ENCODE data around the gene SIRPA. TPM values are rescaled to one million over a fixed set of nuclear protein-coding genes. Genes with fewer than 3 reads are reported as not detected.

Gene SIRPA
- total RNA-seq, 1 experiment from 2014 or later, result 8.9 TPM

- TF ChIP-seq MXD4 (CRISPR knock-in tag; IDR thresholded peaks at IDR 0.05; ENCODE audit: borderline replicate concordance), result no peak
- TF ChIP-seq SP1 (CRISPR knock-in tag; conservative IDR thresholded peaks at IDR 0.05), result no peak
- no peak for TF ChIP-seq ZNF425 (CRISPR knock-in tag; conservative IDR thresholded peaks at IDR 0.05)
- no peak for TF ChIP-seq ZNF396 (CRISPR knock-in tag; IDR thresholded peaks at IDR 0.05; ENCODE audit: borderline replicate concordance)
Measured at GRCh38 chr20:1896484-1897258, 1.5 kb downstream of the SIRPA start (continued).

- DNase-seq (ENCODE audit: low spot score) (no peak), ATAC-seq (no peak)
- ChIA-PET POLR2A (no interaction called here), CTCF (no interaction called here)
- Mint-ChIP-seq H3K36me3 (no peaks in the 10 kb centered on the region), H3K27ac (no peak overlapping the region), H3K4me3 (no peak overlapping the region), H3K4me1 (peaks cover 56% of the 10 kb centered on the region), H3K9me3 (no peaks in the 10 kb centered on the region), H3K27me3 (ENCODE audit: low read depth) (peaks cover 44% of the 10 kb centered on the region)
- TF ChIP-seq RELA (CRISPR knock-in tag; IDR thresholded peaks at IDR 0.05; ENCODE audit: borderline replicate concordance) (no peak), JUN (CRISPR knock-in tag; IDR thresholded peaks at IDR 0.05) (no peak), USF1 (CRISPR knock-in tag; IDR thresholded peaks at IDR 0.05) (peak; percentile 64; the same call in 1 of the 2 replicates), USF2 (CRISPR knock-in tag; IDR thresholded peaks at IDR 0.05) (peak; percentile 77), IRF1 (CRISPR knock-in tag; IDR thresholded peaks at IDR 0.05) (no peak)
Measured at GRCh38 chr20:1897541-1897940, 2.3 kb downstream of the SIRPA start.

GRCh38 chr20:1897965-1898464 lies 2.8 kb downstream of the SIRPA start:
- DNase-seq (ENCODE audit: low spot score) (no peak), ATAC-seq (no peak)
- Mint-ChIP-seq H3K27me3 (ENCODE audit: low read depth) (peaks cover 39% of the 10 kb centered on the region), H3K4me1 (peaks cover 52% of the 10 kb centered on the region), H3K4me3 (no peak overlapping the region), H3K9me3 (no peaks in the 10 kb centered on the region), H3K27ac (no peak overlapping the region), H3K36me3 (no peaks in the 10 kb centered on the region)
- CTCF ChIA-PET, result no interaction called here
- POLR2A ChIA-PET, result no interaction called here
- TF ChIP-seq PRDM15 (CRISPR knock-in tag; IDR thresholded peaks at IDR 0.05) (no peak), NFATC4 (CRISPR knock-in tag; IDR thresholded peaks at IDR 0.05) (no peak), RORB (CRISPR knock-in tag; IDR thresholded peaks at IDR 0.05) (no peak), SMAD3 (CRISPR knock-in tag; IDR thresholded peaks at IDR 0.05; ENCODE audit: borderline replicate concordance) (no peak), ZNF317 (CRISPR knock-in tag; IDR thresholded peaks at IDR 0.05; ENCODE audit: borderline replicate concordance, low read depth) (no peak), ARID4B (CRISPR knock-in tag; IDR thresholded peaks at IDR 0.05; ENCODE audit: borderline replicate concordance) (no peak), E2F1 (CRISPR knock-in tag; IDR thresholded peaks at IDR 0.05) (no peak), CDX4 (CRISPR knock-in tag; IDR thresholded peaks at IDR 0.05; ENCODE audit: borderline replicate concordance) (no peak)
